Fibroblast of lung (primary cell): Measurements from ENCODE around the gene ZNF37A.

Source experiments
- EZH2 ChIP-seq: IDR thresholded peaks from 2 replicates; pipeline ENCODE4 v1.5.1; 2012; ENCODE audit warnings: low read length, control low read depth, mild to moderate bottlenecking; ENCODE audit errors: missing control alignments
- TF ChIP-seq, protein P1 (sequence below), 2 donors: IDR thresholded peaks in 1 of 2; conservative IDR thresholded peaks in 1 of 2; 1 replicate in 1 of 2; 2 replicates in 1 of 2; pipeline ENCODE4 v1.5.1; 2011 to 2012; ENCODE audit warnings: low read length in 2 of 2, control low read depth in 1 of 2, inconsistent platforms in 1 of 2, low read depth in 1 of 2, mild to moderate bottlenecking in 1 of 2

DNA sequence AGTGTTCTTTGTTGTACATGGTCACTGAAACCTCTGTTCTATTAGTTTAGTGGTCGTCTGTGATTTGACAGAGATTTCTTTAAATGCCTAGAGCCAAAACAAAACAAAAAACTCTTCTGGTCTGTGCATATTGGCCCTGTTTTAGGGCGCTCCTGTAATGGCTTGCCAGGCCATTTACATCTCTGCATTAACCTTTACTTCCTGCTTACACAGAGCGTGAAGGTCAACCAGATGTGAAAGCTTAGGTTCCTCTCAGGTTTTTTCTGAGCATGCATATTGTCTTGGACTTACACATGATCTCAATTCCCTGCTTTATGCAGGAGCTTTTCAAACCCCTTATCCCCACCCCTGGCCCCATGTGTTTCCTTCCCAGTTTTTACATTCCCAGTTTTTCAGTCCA lies 9.6 kb downstream of the ZNF37A start:
- TF ChIP-seq, protein P1, sequence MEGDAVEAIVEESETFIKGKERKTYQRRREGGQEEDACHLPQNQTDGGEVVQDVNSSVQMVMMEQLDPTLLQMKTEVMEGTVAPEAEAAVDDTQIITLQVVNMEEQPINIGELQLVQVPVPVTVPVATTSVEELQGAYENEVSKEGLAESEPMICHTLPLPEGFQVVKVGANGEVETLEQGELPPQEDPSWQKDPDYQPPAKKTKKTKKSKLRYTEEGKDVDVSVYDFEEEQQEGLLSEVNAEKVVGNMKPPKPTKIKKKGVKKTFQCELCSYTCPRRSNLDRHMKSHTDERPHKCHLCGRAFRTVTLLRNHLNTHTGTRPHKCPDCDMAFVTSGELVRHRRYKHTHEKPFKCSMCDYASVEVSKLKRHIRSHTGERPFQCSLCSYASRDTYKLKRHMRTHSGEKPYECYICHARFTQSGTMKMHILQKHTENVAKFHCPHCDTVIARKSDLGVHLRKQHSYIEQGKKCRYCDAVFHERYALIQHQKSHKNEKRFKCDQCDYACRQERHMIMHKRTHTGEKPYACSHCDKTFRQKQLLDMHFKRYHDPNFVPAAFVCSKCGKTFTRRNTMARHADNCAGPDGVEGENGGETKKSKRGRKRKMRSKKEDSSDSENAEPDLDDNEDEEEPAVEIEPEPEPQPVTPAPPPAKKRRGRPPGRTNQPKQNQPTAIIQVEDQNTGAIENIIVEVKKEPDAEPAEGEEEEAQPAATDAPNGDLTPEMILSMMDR (conservative IDR thresholded peaks at IDR 0.05 in 1 of 2, IDR thresholded peaks at IDR 0.05 in 1 of 2; ENCODE audit: low read depth in 1 of 2, low read length in 2 of 2): no peak
- TF ChIP-seq EZH2: no peak
